Gastroesophageal sphincter (tissue), 3 donors: ENCODE measurements around the gene C8A.

ENCODE experiments used
- EP300 ChIP-seq: sonication (generic); formaldehyde crosslinking; IDR thresholded peaks from one replicate; pipeline ENCODE4 v1.6.1; 2017; ENCODE audit warnings: antibody characterized with exemption, mild to moderate bottlenecking
- POLR2A ChIP-seq, 2 donors: fragments of 450-650 bp; IDR thresholded peaks; one replicate each; pipeline ENCODE4 v1.6.1; 2017; ENCODE audit warnings: antibody characterized with exemption in 2 of 2, mild to moderate bottlenecking in 2 of 2, moderate library complexity in 1 of 2
- POLR2AphosphoS5 ChIP-seq: sonication (generic); formaldehyde crosslinking; IDR thresholded peaks from one replicate; pipeline ENCODE4 v1.6.1; 2017; ENCODE audit warnings: antibody characterized with exemption
- TF ChIP-seq, protein P1 (sequence below), 4 experiments: fragments of 200-600 bp in 2 of 4; fragments of 450-650 bp in 2 of 4; sonication (generic) in 1 of 4; IDR thresholded peaks; one replicate each; pipeline ENCODE4 v1.5.1; 2017 to 2019; ENCODE audit warnings: antibody characterized with exemption in 4 of 4, mild to moderate bottlenecking in 2 of 4, moderate library complexity in 2 of 4

- TF ChIP-seq, protein P1, sequence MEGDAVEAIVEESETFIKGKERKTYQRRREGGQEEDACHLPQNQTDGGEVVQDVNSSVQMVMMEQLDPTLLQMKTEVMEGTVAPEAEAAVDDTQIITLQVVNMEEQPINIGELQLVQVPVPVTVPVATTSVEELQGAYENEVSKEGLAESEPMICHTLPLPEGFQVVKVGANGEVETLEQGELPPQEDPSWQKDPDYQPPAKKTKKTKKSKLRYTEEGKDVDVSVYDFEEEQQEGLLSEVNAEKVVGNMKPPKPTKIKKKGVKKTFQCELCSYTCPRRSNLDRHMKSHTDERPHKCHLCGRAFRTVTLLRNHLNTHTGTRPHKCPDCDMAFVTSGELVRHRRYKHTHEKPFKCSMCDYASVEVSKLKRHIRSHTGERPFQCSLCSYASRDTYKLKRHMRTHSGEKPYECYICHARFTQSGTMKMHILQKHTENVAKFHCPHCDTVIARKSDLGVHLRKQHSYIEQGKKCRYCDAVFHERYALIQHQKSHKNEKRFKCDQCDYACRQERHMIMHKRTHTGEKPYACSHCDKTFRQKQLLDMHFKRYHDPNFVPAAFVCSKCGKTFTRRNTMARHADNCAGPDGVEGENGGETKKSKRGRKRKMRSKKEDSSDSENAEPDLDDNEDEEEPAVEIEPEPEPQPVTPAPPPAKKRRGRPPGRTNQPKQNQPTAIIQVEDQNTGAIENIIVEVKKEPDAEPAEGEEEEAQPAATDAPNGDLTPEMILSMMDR (IDR thresholded peaks at IDR 0.05): no peak
- no peak for TF ChIP-seq POLR2AphosphoS5
- no peak for TF ChIP-seq POLR2A (IDR thresholded peaks at IDR 0.05)
- no peak for TF ChIP-seq EP300
Observed at GRCh38 chr1:56872597-56872996, 18.0 kb downstream of the C8A start.
